CD4-positive, alpha-beta T cell treated with Interleukin-15 for 1 hour (primary cell): ENCODE data around the gene GSX2.

Experiments
- DNase-seq: peaks from one replicate; pipeline ENCODE4 v3.0.0-alpha.2; 2020

GSX2 gene

DNA sequence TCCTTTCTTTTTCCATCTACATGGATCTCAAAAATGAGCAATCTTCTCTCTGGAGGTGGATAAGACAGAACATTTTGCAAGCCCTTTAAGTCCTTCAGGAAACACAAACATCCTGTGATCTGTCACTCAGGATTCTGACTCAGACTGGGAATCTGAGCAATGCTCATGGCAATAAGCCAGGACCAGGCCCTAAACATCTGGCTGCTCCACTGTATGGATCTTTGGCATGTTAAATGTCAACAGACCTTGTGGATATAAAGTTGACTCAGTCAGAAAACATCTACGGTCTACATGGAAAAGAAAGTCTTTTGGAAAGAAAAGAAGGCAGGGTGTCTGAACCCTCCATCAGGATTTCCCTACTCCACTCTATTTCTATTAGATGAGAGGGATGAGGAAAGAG lies 17.8 kb upstream of the GSX2 start:
- no peak for DNase-seq

DNA sequence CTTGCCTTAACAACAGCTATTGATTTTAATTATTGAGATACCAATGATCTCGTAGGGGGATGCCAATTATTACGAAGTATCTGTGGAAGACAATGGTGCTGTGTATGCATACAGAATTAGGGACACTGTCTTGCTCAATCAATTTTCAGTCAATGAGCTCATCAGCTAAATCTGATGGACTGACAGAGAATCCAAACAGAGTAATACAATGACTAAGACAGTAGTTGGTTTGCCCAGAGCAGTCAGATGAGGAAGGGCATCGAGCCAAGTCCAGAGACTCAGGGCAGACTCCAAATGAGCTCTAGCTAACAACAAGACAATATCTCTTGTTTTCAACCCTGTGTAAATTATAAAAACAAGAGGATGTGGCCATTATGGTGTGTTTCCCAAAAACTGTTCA lies 14.7 kb upstream of the GSX2 start:
- no peak for DNase-seq

DNA sequence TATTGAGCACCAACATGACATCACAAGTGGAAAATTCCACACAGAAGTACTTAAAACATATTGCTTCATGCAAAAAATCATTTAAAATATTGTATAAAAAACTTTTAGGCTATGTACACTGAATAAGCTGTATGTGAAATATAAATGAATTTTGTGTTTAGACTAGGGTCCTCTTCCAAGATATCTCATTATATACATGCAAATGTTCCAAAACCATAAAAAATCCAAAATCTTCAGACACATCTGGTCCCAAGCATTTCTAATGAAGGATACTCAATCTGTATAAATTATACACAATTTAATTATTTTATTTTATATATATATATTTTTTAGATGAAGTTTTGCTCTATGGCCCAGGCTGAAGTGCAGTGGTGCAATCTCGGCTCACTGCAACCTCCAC lies 10.1 kb upstream of the GSX2 start:
- no peak for DNase-seq

DNA sequence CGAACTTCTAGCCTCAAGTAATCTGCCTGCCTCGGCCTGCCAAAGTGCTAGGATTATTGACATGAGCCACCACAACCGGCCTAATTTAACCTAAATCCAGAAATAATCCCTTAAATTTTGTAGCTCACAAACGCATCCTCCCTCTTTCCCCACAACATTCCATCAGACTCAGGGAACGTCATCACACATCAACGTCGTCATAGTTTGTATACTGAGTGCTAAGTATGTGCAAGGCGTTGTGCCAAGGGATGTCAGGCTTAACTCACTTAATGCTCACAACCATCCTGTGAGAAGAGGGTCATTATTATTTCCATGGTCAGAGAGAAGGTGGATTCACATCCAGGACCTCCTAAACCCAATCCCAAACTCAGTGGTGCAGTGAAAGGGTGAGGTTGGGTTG lies 9.6 kb upstream of the GSX2 start:
- DNase-seq, result no peak

DNA sequence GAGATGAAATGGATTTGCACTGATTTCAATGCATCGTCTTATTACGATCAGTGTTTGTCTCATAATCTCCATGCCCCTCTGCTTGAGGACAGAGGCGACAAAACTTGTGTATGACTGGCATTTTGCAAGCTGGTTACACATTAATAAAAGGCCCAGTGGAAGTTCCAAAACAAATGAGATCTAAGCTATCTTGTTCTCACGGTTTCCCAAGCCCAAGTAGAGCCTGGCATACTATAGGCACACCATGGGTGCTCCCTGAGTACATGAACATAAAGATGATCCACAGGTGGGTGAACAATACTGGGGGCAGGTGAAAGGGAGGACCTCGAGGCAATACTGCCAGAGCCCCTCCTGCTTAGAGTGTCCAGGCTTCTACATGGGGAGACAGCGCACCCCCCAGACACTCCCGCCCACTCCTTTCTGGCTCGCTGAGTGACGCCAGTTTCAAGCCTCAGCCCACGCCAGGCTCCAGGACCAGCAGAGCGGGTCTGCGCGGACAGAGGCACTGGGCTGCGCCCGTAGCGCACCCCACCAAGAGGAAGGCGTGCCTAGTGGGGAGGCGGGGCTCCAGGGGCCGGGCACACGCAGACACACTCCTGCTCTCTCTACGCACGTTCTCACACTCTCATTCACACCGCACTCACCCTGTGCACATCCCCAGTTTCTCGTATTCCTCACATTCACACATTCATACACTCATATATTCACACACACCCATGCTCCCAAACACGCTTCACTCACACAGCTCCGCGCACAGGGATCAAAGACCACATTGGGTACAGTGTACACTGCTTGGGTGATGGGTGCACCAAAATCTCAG lies 8.9 kb upstream of the GSX2 start:
- DNase-seq, result no peak

DNA sequence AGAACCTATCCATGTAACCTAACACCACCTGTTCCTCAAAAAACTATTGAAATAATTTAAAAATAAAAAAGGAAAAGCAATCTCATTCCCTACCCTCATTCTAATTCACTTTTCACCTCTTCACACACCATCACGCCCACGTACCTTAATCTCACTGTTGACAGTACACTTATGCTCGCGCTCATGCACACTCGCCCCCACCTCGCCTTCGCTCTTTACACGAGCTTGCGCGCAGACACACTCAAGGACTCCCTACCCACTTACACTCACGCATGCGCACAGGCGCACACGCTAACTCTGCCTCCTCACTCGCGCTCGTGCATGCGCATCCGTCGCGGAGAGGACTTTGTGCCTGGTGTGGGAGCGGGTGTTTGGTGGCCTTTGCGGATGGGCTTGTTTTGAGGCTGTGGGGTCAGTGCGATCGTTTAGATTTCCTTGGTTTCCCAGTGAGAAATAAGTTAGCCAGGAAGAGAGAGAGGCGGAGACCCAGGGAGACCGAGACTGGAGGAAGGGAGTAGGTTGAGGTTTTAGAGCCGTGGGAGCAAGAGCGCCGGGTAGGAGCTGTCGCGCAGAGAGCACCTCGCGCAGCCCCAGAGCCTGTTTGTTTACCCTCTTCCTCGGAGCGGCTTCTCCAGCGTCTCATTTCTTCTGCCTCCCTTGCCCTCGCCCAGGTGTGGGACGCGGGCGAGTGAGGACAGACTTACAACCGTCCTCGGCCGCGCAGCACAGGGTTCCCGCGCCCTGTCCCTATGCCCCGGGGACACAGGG lies 8.1 kb upstream of the GSX2 start:
- peak; percentile 87 for DNase-seq

DNA sequence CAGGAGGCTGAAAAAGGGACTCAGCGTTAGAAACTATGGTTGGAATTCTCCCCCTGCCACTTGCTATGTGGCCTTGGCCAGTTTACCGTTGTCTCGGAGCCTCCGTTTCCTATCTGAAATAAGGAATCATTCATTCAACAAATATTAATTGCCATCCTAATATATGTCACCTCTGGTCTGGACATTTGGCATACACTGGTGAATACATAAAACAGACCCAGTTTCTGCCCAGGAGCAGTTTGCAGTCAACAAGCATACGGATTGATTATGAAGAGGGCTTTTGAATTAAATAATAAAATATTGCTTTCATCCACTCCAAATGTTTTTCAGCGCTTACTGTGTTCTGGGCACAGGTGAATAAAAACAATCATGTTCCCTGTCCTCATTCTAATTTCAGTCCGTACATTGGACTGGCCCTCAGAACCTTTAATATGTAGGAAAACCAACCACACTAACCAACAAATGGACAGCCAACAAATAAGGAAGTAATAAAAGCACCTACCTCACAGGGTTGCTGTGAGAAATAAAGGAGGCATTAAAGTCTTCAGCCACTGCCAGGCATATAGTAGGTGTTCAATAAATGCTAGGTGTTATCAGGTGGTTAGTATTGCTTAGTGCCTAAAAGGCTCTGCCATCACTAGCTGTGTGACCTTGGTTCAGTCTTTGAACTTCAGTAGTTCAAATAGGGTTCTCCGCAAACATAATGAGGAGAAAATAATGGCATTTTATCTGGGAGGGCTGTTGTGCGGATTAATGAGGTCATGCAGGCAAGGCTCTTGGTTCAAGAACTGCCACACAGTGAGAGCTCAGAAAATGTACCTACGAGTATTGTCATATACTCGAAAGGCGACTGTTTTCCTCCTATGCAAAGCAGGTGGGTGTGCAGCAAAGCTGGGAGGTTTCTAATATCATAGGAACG lies 7.3 kb upstream of the GSX2 start:
- DNase-seq, result no peak

DNA sequence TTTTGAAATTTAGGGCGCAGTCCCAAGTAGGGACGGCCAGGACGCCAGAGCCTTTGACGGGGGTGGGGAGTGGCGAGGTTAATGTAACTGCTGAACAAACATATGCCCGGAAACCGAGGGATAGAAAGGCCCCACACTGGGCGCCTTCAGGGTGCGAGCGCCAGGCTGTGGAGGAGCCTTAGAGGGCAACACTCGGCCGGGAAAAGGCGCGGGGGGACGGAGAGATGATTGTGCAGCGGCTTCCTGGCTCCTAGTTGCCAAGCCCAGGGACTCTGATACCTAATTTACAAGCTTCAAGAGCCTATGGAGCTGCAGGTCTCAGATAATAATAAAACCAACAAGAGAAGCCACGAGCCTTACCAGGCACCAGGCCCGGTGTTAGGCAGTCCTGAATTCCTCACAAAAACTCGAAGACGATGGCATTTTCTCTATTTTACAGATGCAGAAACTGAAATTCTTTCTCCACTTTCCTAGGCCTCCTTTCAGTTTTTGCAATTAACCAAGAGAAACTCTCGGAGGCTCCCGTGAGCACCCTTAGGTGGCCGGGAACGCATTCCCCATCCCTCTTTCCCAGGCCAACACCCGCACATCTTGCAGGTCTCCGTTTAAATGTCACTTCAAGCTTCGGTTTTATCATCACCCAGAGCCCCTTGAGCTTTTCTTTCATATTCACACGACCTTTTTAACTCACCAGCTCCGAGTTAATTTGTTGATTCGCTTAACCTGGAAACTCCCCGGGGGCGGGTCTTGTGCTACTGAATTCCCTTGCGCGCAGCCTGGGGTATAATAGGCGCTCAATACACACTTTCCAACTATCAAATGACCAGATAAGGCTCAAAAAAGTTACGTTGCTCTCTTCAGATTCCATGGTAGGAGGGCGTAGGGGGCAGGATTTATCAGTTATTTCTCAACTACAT lies 6.4 kb upstream of the GSX2 start:
- no peak for DNase-seq

DNA sequence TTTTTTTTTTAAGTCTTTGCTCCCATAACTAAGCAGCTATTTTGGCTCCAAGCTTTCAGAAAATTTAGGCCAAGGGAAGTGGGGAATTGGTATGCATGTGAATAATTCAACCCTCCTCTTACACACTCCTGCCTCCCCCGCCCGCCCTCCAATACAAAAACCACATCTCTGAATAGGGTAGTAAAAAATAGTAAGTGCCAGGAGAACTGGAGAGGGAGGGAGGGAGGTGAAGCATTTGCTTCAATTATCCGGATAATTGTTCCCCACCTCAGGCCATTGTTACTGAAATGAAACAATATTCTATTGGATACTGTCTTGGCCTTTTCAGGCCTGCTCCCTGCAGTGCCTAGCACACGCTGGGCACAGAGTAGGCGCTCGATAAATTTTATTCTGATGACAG lies 5.5 kb upstream of the GSX2 start:
- DNase-seq, result no peak

DNA sequence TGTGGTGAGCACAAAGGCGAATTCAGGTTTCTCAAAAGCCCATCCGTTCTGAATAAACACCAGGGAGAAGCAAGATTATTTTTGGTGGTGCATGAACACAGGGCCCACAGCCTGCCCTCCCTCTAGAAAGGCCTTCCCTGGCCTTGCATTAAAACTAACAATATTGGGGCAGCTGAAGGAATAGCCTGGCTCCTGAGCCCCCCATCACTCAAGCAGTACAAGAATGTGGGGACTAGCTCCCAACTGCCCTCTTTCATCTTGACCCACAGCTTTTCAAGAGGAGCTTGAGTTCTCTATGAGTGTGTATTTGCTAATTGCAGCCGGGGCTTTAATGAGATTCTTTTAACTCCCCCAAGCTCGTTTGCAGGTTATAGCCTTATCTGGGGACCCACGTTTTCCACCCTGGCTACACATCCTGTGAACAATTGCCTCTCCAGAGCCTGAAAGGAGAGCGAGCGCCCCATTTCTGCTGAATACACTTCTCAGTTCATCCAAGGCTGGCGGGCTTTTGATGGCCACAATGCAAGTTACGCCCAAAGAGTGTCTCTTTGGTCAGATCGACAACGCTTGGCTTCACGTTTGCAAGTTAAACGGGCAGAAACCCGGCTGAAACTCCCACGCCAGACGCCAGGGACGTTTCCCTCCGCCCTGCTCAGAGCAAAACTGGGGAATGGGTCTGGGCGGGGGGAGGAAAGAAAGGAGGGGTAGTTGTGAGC lies 4.7 kb upstream of the GSX2 start:
- no peak for DNase-seq

DNA sequence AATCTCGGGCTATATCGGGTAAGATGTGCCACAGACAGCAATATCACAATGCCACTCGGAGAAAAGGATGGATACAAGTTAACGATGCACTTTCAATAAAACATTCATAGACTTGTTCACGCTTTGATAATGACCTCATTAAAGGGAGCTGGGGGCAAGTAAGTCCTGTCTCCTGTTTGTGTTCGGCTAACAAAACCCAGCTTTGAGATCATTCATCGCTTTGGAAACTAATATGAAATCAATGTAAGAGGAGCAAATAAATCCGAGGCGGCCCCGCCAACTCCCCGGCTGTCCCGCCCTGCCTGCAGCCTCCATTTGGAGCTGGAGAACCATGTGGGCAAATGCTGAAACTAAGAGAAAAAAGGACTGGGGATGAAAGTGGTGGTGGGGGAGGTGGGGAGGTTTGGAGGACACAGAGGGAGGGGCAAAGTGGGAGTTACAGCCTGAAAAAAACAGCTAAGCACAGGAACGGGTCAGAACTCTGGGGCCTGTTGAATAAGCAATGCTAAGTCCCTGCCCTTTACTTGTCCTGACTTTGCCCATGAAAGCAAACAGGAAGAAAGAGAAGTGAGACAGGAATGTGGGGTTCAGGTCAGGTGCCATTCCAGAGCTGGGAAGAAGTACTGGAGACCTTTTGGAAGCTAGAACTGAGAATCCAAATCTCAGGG lies 3.5 kb upstream of the GSX2 start:
- DNase-seq, result no peak

DNA sequence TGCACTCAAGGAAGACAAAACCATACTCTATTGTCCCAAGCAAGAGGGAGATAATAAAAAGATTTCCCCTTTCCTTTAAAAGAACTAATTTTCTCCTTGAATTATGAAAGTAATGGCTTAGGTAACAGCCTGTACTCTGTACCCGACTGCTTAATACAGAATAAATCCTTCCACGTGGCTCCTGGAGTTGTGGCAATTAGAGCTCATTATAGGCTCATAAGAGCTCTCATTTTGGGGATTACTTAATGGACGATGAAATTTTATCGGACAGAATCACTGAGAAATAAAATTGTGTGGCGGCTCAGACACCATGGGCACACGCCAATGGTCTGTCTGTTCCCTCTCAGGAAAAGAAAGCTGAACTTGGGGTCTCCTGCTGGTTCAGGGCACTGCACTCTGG lies 2.8 kb upstream of the GSX2 start:
- DNase-seq, result no peak

DNA sequence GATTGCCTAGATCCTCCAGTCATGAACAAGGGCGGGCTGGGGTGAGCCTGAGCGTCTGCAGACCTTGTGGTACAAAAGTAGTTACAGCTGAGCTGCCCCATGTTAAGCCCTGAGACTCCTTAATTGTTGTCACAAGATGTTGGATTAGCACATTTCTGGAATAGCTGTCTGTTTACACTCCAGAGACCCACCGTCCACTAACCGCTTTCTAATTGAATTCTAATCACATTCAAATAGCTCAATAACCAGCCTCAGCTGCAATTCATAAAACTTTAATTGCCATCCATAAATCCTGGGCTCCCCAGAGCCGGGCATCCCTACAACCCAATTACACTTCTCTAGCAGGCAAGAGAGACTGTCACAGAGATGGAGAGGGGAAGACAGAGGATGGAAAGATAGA lies 1.6 kb upstream of the GSX2 start:
- no peak for DNase-seq

DNA sequence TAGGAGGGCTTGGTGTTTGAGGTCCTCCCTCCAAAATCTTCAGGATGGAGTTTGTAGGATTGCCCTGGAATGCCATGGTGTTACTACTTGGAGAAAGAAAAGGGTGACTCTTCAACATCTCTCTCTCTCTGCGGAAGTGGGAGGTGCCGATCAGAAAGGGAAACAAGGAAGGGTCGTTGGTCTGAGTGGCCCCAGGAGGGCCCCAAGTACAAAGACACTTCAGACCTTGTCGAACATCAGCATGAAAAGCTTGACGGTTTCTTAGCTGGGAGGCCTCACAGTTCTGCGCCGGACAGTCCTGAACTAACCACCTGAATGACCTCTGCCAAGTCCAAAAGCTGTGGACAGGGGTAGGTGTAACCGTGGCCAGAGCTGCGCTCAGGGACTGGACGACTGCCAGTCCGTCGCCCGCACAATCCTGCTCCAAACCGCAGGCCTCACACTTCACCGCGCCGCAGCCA lies 646 bp upstream of the GSX2 start:
- no peak for DNase-seq

DNA sequence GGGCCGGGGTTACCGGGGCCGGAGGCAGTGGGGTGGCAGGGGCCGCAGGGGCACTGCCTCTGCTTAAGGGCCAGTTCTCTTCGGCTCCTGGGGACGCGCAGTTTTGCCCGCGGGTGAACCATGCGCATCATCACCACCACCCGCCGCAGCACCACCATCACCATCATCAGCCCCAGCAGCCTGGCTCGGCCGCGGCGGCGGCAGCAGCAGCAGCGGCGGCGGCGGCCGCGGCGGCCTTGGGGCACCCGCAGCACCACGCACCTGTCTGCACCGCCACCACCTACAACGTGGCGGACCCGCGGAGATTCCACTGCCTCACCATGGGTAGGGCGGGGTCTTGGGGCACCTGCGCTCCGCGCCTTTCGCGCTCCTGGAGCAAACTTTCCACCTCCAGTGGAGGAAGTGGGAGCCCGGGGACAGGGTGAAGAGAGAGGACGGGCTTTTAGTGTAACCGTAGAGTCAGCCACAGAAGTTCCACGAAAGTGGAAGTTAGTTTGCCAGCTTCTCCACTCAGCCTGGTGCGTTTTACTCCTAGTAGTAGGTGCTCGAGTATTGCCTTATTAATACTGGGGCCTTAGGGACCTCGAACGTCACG lies 729 bp downstream of the GSX2 start:
- DNase-seq, result no peak

DNA sequence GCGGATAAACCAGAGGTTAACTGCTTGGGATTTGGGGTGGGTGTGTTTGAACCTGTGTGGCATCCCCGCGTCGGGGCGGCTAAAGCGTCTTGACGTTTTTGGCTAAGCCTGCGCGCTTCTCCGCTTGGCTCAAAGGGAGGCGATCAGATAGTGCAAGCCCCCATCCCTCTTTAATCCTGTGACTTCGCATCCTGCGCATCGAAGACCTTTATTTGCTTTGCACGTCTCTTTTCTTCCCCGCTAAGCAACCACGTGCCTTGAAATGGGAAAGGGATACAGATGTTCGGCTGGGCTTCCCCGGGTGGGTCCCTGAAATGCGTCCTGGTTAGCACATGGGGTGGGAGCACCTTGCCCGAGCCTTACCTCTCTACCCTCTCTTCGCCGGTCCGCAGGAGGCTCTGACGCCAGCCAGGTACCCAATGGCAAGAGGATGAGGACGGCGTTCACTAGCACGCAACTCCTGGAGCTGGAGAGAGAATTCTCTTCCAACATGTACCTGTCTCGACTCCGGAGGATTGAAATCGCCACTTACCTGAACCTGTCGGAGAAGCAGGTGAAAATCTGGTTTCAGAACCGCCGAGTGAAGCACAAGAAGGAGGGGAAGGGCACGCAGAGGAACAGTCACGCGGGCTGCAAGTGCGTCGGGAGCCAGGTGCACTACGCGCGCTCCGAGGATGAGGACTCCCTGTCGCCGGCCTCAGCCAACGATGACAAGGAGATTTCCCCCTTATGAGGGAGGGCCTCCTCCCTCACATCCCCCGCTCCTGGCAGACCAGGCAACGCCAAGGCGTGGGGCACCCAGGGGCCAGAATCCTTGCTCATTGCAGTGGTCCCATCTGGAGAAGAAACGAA lies 1.5 kb downstream of the GSX2 start:
- no peak for DNase-seq

DNA sequence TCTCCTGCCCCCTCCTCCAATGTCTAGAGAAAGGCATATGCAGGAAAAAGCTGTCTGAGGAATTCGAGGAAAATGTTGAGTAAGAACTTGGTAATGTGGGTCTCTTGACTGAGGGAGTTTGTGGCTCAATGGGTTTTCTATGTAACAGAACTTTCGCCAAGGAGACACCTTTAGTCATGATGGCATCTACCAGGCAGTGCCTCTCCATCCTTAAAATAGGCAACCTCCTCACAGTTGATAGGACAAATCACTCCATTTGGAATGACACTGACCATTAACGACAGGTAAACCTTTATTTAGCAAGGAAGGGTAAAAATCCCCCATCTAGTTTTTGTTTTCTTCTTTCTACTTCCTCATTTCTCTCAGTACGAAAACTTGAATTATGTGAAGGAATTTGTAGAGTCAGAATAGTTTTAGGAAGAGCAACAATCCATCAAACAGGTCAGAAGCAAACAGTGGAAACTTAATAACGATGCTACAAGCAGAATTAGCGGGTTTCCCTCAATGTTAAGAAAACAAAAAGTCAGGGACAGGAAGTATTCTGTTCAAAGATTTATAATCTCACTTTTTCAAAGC lies 2.7 kb downstream of the GSX2 start:
- DNase-seq, result no peak

DNA sequence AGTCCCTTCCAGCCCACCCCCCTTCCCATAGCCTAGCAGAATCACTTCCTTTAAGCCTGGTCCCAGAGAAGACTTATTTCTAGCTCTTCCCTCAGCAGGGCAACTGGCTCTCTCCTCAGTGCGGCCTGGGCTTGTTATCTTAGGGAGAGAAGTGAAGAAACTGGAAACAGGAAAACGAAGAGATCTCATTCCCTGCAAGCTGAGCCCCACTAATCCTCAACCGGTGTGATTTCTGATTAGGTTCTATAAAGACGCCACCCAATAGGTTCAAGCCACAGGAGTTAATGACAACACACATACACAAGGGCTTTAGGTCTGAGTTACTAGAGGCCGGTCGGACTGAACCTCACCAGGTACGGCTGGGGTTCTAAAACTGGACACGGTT lies 3.2 kb downstream of the GSX2 start:
- no peak for DNase-seq

DNA sequence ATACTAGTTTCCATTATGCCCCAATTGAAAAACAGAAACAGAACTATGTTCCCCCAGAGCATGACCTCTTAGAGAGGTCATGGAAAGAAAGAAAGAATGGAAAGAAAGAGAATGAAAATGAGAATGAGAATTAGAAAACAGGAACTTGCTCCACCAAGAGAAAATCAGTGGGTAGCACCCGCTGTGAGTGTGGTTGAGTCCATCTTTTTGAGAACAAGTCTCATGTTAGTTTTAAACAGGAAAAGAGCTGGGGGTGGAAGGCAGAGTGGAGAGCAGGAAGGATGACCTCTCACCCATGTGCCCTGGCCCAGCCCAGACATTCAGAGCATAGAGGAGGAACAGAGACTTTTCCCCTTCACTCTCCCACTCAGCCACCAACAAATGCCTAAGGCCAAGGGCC lies 4.9 kb downstream of the GSX2 start:
- no peak for DNase-seq
